GM12878 (cell line): ENCODE results near the gene RCBTB2. TPM values are rescaled to one million over a fixed set of nuclear protein-coding genes. Genes with fewer than 3 reads are reported as not detected.
A peak's percentile ranks its signal among the peaks of the same experiment; 100 is the strongest.

Experiments used
- ATAC-seq: fragments of 200-7000 bp; cut with Tn5 transposase; 3 replicates; pipeline ENCODE4 v1.9.1; 2020; ENCODE audit warnings: mild to moderate bottlenecking, moderate library complexity
- BruUV-seq: library from RNA; stranded (reverse); fragments of 400-500 nt; replicated peaks from 2 replicates; lab custom pipeline; 2021; lab: Mats Ljungman, UMichigan
- CTCF ChIA-PET: fragments of 300-600 bp; sonication (Branson Sonifier 250); formaldehyde crosslinking; extraction: SDS; loops from one replicate; lab custom pipeline; 2021; ENCODE audit warnings: inconsistent platforms; lab: Yijun Ruan, JAX
- POLR2A ChIA-PET: fragments of 350-600 bp; formaldehyde crosslinking; extraction: SDS; loops from one replicate; lab custom pipeline; 2021; ENCODE audit warnings: inconsistent platforms; lab: Charles Lee
- RAD21 ChIA-PET: fragments of 300-600 bp; sonication (Branson Sonifier 250); formaldehyde crosslinking; loops from one replicate; lab custom pipeline; 2023; ENCODE audit warnings: antibody characterized with exemption; ENCODE audit not compliant: unreplicated experiment; lab: Charles Lee
- SMC1A ChIA-PET: fragments of 300-600 bp; sonication (Branson Sonifier 250); formaldehyde crosslinking; loops from one replicate; lab custom pipeline; 2023; ENCODE audit not compliant: unreplicated experiment, uncharacterized antibody; lab: Charles Lee
- DNase-seq: peaks from one replicate; pipeline ENCODE4 v3.0.0-alpha.2; 2011; ENCODE audit warnings: low read depth, low spot score
- FAIRE-seq: peaks from 3 replicates; lab custom pipeline; 2011; peaks lifted over from hg19 to GRCh38; lab: Jason Lieb, UNC
- H2AFZ ChIP-seq: 2 replicates; pipeline ENCODE4 v1.6.0; 2011; ENCODE audit warnings: low read depth, low read length, control low read depth; ENCODE audit not compliant: control insufficient read depth
- H3K27ac ChIP-seq: 2 replicates; pipeline ENCODE4 v1.5.1; 2011; ENCODE audit warnings: control low read depth; ENCODE audit not compliant: control insufficient read depth, insufficient read depth
- H3K27me3 ChIP-seq, 2 experiments: replicated peaks in 1 of 2; 2 replicates each; pipeline versions ENCODE4 v1.6.0 to v1.6.1; 2011; ENCODE audit warnings: low read length in 1 of 2; ENCODE audit not compliant: control insufficient read depth in 2 of 2, insufficient read depth in 2 of 2
- H3K36me3 ChIP-seq, 2 experiments: 2 replicates each; pipeline ENCODE4 v1.5.1; 2011; ENCODE audit warnings: low read length in 1 of 2; ENCODE audit not compliant: control insufficient read depth in 2 of 2, insufficient read depth in 2 of 2
- H3K4me1 ChIP-seq: 2 replicates; pipeline ENCODE4 v1.6.1; 2011; ENCODE audit warnings: mild to moderate bottlenecking, low read length, moderate library complexity, mixed read lengths; ENCODE audit not compliant: control insufficient read depth, insufficient read depth
- H3K4me2 ChIP-seq: 2 replicates; pipeline ENCODE4 v1.6.0; 2011; ENCODE audit warnings: control low read depth; ENCODE audit not compliant: control insufficient read depth, insufficient read depth
- H3K4me3 ChIP-seq: fragments of 200-600 bp; sonication (generic); 2 replicates; pipeline ENCODE4 v1.5.1; 2016
- H3K79me2 ChIP-seq: 2 replicates; pipeline ENCODE4 v1.6.0; 2011; ENCODE audit warnings: low read length; ENCODE audit not compliant: control insufficient read depth, insufficient read depth
- H3K9ac ChIP-seq: 2 replicates; pipeline ENCODE4 v1.8.0; 2011; ENCODE audit warnings: low read length, control low read depth, mixed read lengths; ENCODE audit not compliant: control insufficient read depth, insufficient read depth
- H3K9me3 ChIP-seq: replicated peaks from 3 replicates; pipeline ENCODE4 v1.5.1; 2011; ENCODE audit warnings: mild to moderate bottlenecking, low read length; ENCODE audit not compliant: control insufficient read depth, insufficient read depth
- H4K20me1 ChIP-seq: 2 replicates; pipeline ENCODE4 v1.6.0; 2011; ENCODE audit not compliant: control insufficient read depth, insufficient read depth
- ATF7 ChIP-seq: fragments of 450-650 bp; IDR thresholded peaks from 2 replicates; pipeline ENCODE4 v1.6.1; 2016; ENCODE audit warnings: low read depth, mild to moderate bottlenecking
- HCFC1 ChIP-seq: fragments of 150-350 bp; IDR thresholded peaks from 2 replicates; pipeline ENCODE4 v1.6.1; 2014; ENCODE audit warnings: low read length
- JUNB ChIP-seq: IDR thresholded peaks from 2 replicates; pipeline ENCODE4 v1.6.1; 2016; ENCODE audit warnings: antibody characterized with exemption, mild to moderate bottlenecking
- NRF1 ChIP-seq: conservative IDR thresholded peaks from 2 replicates; pipeline ENCODE4 v1.6.1; 2011; ENCODE audit warnings: mild to moderate bottlenecking, low read depth, low read length, improper control_type of control experiment
- WGBS: methylation state at CpG from one replicate; pipeline ENCODE4 v1.1.6; 2016; ENCODE audit warnings: low lambda C conversion rate; ENCODE audit not compliant: insufficient replicate concordance, insufficient coverage; ENCODE audit errors: missing lambda C conversion rate; 5-methylcytosine and 5-hydroxymethylcytosine counted together
- in situ Hi-C: fragments of 300-500 bp; cut with MboI; formaldehyde crosslinking; loops from 9 replicates; pipeline ENCODE4 v1.14.3; 2018; ENCODE audit warnings: mixed read lengths
- intact Hi-C: fragments of 100-400 bp; cut with micrococcal nuclease; formaldehyde crosslinking; loops from one replicate; pipeline ENCODE4 v1.14.2; 2022; ENCODE audit not compliant: unreplicated experiment
- polyA plus RNA-seq, 11 experiments: library from polyadenylated mRNA; depleted of rRNA in 4 of 11; unstranded in 6 of 11; stranded (reverse) in 5 of 11; fragments of >200 nt; fragmentation: Nextera tagmentation in 4 of 11; fragmentation: Illumina TruSeq in 1 of 11; extraction: Ambion mirVana in 4 of 11; extraction: Trizol in 1 of 11; gene quantifications; 1 replicate in 1 of 11; 2 replicates in 10 of 11; pipeline versions ENCODE4 v1.2.1 to v1.2.3, GENCODE V29; 2011 to 2016; ENCODE audit warnings: inconsistent platforms in 2 of 11, missing spikeins in 2 of 11, low read depth in 1 of 11
- total RNA-seq, 4 experiments: library from RNA; depleted of rRNA in 3 of 4; stranded (reverse); fragments of >200 nt in 3 of 4; fragmentation: Illumina TruSeq in 1 of 4; extraction: Trizol in 1 of 4; gene quantifications; 2 replicates each; pipeline versions ENCODE4 v1.2.1 to v1.2.3, GENCODE V29; 2013 to 2021

Gene RCBTB2
- total and polyA plus RNA-seq, 10 of the 15 experiments (the other 5 are each of a cell fraction or from before 2014, with no cell fraction given), result 5.0 to 16.0 (median 8.5) TPM

- ATAC-seq (no peak), FAIRE-seq (no peak), DNase-seq (no peak)
- H3K4me1 ChIP-seq, result peaks cover 56% of the 10 kb centered on the region
- no TSS peak for BruUV-seq
- H3K79me2 ChIP-seq, result peaks cover 3% of the 10 kb centered on the region
- no peak overlapping the region for H3K27ac ChIP-seq
- H3K4me3 ChIP-seq, result no peak overlapping the region
- SMC1A ChIA-PET, result interaction anchor here (1.3 to 3.1 kb wide), 4 partner anchors 9 to 94 kb away, joined by 3 to 17 read pairs (median 4); no protein-coding TSS in a partner anchor
- intact Hi-C loops (no loop called here), in situ Hi-C loops (no loop called here)
- no peaks in the 10 kb centered on the region for H3K27me3 ChIP-seq
- H3K36me3 ChIP-seq, result peaks cover 0 to 17% of the 10 kb centered on the region in 2 experiments; a peak in 3 of 4 replicates
- no peak for TF ChIP-seq NRF1
- no peaks in the 10 kb centered on the region for H3K9me3 ChIP-seq
- no peak overlapping the region for H2AFZ ChIP-seq
- WGBS, result 89% methylated on average over 7 of the region's 7 CpGs
- H3K4me2 ChIP-seq, result no peak overlapping the region
- POLR2A ChIA-PET, result interaction anchor here (1.0 kb wide), 1 partner anchor 8 kb away, joined by 3 read pairs; no protein-coding TSS in a partner anchor
- no peaks in the 10 kb centered on the region for H4K20me1 ChIP-seq
- CTCF ChIA-PET, result interaction anchor here (1.0 to 2.7 kb wide), 3 partner anchors 15 to 83 kb away, joined by 3 to 12 read pairs (median 3); partner anchors contain the start of gene LPAR6
- RAD21 ChIA-PET, result interaction anchor here (0.6 to 5.0 kb wide), 2 partner anchors 83 to 744 kb away, joined by 3 to 26 read pairs; no protein-coding TSS in a partner anchor
- no peak overlapping the region for H3K9ac ChIP-seq
These were observed 36.4 kb downstream of the RCBTB2 start for GRCh38 chr13:48496271-48497161.

GRCh38 chr13:48494874-48495273 is 38.0 kb downstream of the RCBTB2 start:
- TF ChIP-seq JUNB, result 0 out of 2 replicates have a peak, but pooled peaks have one; percentile 11
- TF ChIP-seq HCFC1, result no peak
- TF ChIP-seq ATF7, result 0 out of 2 replicates have a peak, but pooled peaks have one; percentile 31
- 88% methylated on average over 1 of the region's 1 CpG for WGBS
- ATAC-seq, result no peak
- RAD21 ChIA-PET, result interaction anchor here (5.0 kb wide), 1 partner anchor 85 kb away, joined by 26 read pairs; no protein-coding TSS in a partner anchor
- no peak overlapping the region for H2AFZ ChIP-seq
- POLR2A ChIA-PET, result interaction anchor here (0.5 kb wide), 1 partner anchor 941 kb away, joined by 5 read pairs; no protein-coding TSS in a partner anchor
- no peaks in the 10 kb centered on the region for H3K27me3 ChIP-seq
- H3K79me2 ChIP-seq, result peaks cover 17% of the 10 kb centered on the region
- no peak overlapping the region for H3K4me3 ChIP-seq
- no peaks in the 10 kb centered on the region for H3K9me3 ChIP-seq
- no TSS peak for BruUV-seq
- in situ Hi-C loops, result no loop called here
- H3K36me3 ChIP-seq, result peaks cover 0 to 17% of the 10 kb centered on the region in 2 experiments; a peak in 3 of 4 replicates
- DNase-seq, result no peak
- no peak overlapping the region for H3K9ac ChIP-seq
- FAIRE-seq, result no peak
- CTCF ChIA-PET, result interaction anchor here (0.6 to 1.7 kb wide), 4 partner anchors 82 to 552 kb away, joined by 3 to 6 read pairs (median 4); no protein-coding TSS in a partner anchor
- SMC1A ChIA-PET, result interaction anchor here (0.8 to 3.1 kb wide), 8 partner anchors 10 to 85 kb away, joined by 3 to 17 read pairs (median 3); no protein-coding TSS in a partner anchor
- intact Hi-C loops, result loop anchor here (5.0 kb wide), 1 partner anchor 67 kb away; no protein-coding TSS in a partner anchor
- H3K4me1 ChIP-seq, result peaks cover 63% of the 10 kb centered on the region
- no peak overlapping the region; the same call in 1 of the 2 replicates for H3K27ac ChIP-seq
- H3K4me2 ChIP-seq, result peak overlapping the region; percentile 40; the same call in 1 of the 2 replicates
- no peaks in the 10 kb centered on the region for H4K20me1 ChIP-seq
